ENCODE data around the gene SEMA5B. TPM values are rescaled to one million over a fixed set of nuclear protein-coding genes. Genes with fewer than 3 reads are reported as not detected.

Gene SEMA5B
- total RNA-seq, 2 experiments from 2014 or later: 0.13 to 2.3 TPM

- Histone ChIP-seq H3K4me1 (ENCODE audit: insufficient read depth, low read length, poor library complexity, severe bottlenecking) (no peaks in the 10 kb centered on the region), H3K4me3 (ENCODE audit: low read depth, low read length, poor library complexity, severe bottlenecking) (no peak overlapping the region), H3K79me2 (ENCODE audit: insufficient read depth, low read depth, low read length) (no peaks in the 10 kb centered on the region), H3K9me3 (ENCODE audit: low read length) (no peaks in the 10 kb centered on the region), H3K36me3 (ENCODE audit: insufficient read depth, low read length) (no peaks in the 10 kb centered on the region), H3K4me2 (ENCODE audit: low read length) (no peak overlapping the region), H3K9me2 (ENCODE audit: insufficient read depth, low read length) (no peaks in the 10 kb centered on the region), H3K27ac (ENCODE audit: low read depth, low read length, poor library complexity, severe bottlenecking) (no peak overlapping the region), H2AFZ (ENCODE audit: low read length) (no peak overlapping the region), H4K20me1 (ENCODE audit: insufficient read depth, low read length) (no peaks in the 10 kb centered on the region)
- DNase-seq (ENCODE audit: low spot score): no peak
- intact Hi-C loops (cut with micrococcal nuclease; ENCODE audit: unreplicated experiment): no loop called here
- POLR2A ChIA-PET: interaction anchor here (0.6 kb wide), 1 partner anchor 18 kb away, joined by 3 read pairs; no protein-coding TSS in a partner anchor
- CTCF ChIA-PET (ENCODE audit: unreplicated experiment): no interaction called here
- TF ChIP-seq EZH2phosphoT487 (IDR thresholded peaks at IDR 0.05; ENCODE audit: borderline replicate concordance, low read depth, low read length) (no peak), CTCF (conservative IDR thresholded peaks at IDR 0.05; ENCODE audit: low read length) (no peak)
- BruUV-seq (replicated peaks): no TSS peak
Measured at GRCh38 chr3:123048480-123049237, 21.1 kb upstream of the SEMA5B start.

GRCh38 chr3:123047062-123047319, 19.4 kb upstream of the SEMA5B start:
- Histone ChIP-seq H3K27ac (ENCODE audit: low read depth, low read length, poor library complexity, severe bottlenecking) (no peak overlapping the region), H3K9me2 (ENCODE audit: insufficient read depth, low read length) (no peaks in the 10 kb centered on the region), H4K20me1 (ENCODE audit: insufficient read depth, low read length) (no peaks in the 10 kb centered on the region), H3K4me1 (ENCODE audit: insufficient read depth, low read length, poor library complexity, severe bottlenecking) (no peaks in the 10 kb centered on the region), H3K4me3 (ENCODE audit: low read depth, low read length, poor library complexity, severe bottlenecking) (no peak overlapping the region), H3K9me3 (ENCODE audit: low read length) (no peaks in the 10 kb centered on the region), H3K36me3 (ENCODE audit: insufficient read depth, low read length) (no peaks in the 10 kb centered on the region), H3K79me2 (ENCODE audit: insufficient read depth, low read depth, low read length) (no peaks in the 10 kb centered on the region), H2AFZ (ENCODE audit: low read length) (no peak overlapping the region), H3K4me2 (ENCODE audit: low read length) (no peak overlapping the region)
- intact Hi-C loops (cut with micrococcal nuclease; ENCODE audit: unreplicated experiment): no loop called here
- DNase-seq (ENCODE audit: low spot score): no peak
- CTCF ChIA-PET (ENCODE audit: unreplicated experiment): no interaction called here
- no peak for TF ChIP-seq EZH2phosphoT487 (IDR thresholded peaks at IDR 0.05; ENCODE audit: borderline replicate concordance, low read depth, low read length)
- no peak for TF ChIP-seq CTCF (conservative IDR thresholded peaks at IDR 0.05; ENCODE audit: low read length)
- POLR2A ChIA-PET: no interaction called here
- BruUV-seq (replicated peaks): no TSS peak

- Histone ChIP-seq H3K9me2 (ENCODE audit: insufficient read depth, low read length) (no peaks in the 10 kb centered on the region), H4K20me1 (ENCODE audit: insufficient read depth, low read length) (no peaks in the 10 kb centered on the region), H3K4me1 (ENCODE audit: insufficient read depth, low read length, poor library complexity, severe bottlenecking) (no peaks in the 10 kb centered on the region), H3K4me3 (ENCODE audit: low read depth, low read length, poor library complexity, severe bottlenecking) (no peak overlapping the region), H3K36me3 (ENCODE audit: insufficient read depth, low read length) (no peaks in the 10 kb centered on the region), H3K79me2 (ENCODE audit: insufficient read depth, low read depth, low read length) (no peaks in the 10 kb centered on the region), H3K27ac (ENCODE audit: low read depth, low read length, poor library complexity, severe bottlenecking) (no peak overlapping the region), H2AFZ (ENCODE audit: low read length) (no peak overlapping the region), H3K4me2 (ENCODE audit: low read length) (no peak overlapping the region), H3K9me3 (ENCODE audit: low read length) (no peaks in the 10 kb centered on the region)
- CTCF ChIA-PET (ENCODE audit: unreplicated experiment): no interaction called here
- TF ChIP-seq CTCF (conservative IDR thresholded peaks at IDR 0.05; ENCODE audit: low read length) (no peak), EZH2phosphoT487 (IDR thresholded peaks at IDR 0.05; ENCODE audit: borderline replicate concordance, low read depth, low read length) (no peak)
- BruUV-seq (replicated peaks): no TSS peak
- no peak for DNase-seq (ENCODE audit: low spot score)
- POLR2A ChIA-PET: no interaction called here
- intact Hi-C loops (cut with micrococcal nuclease; ENCODE audit: unreplicated experiment): no loop called here
Measured at GRCh38 chr3:123046262-123047061, 18.9 kb upstream of the SEMA5B start.
